NB4 (cell line): ENCODE data around the gene TCTN1.
A peak's percentile ranks its signal among the peaks of the same experiment; 100 is the strongest.
"Not testable (repeated sequence)": the region's sequence is repeated elsewhere in the genome, so short reads cannot be mapped to it uniquely, and the experiment has no call there.

Experiments
- CTCF ChIP-seq: IDR thresholded peaks from one replicate; pipeline ENCODE4 v1.5.1; 2012; ENCODE audit warnings: low read depth, low read length
- POLR2A ChIP-seq: IDR thresholded peaks from 2 replicates; pipeline ENCODE4 v1.6.1; 2011; ENCODE audit warnings: mild to moderate bottlenecking; ENCODE audit not compliant: insufficient read length; ENCODE audit errors: extremely low read depth
- TF ChIP-seq, protein P1 (sequence below): IDR thresholded peaks from 2 replicates; pipeline ENCODE4 v1.6.1; 2011; ENCODE audit warnings: low read depth, low read length

- peak; percentile 81 for TF ChIP-seq CTCF
- not testable (repeated sequence) for TF ChIP-seq POLR2A
- TF ChIP-seq, protein P1, sequence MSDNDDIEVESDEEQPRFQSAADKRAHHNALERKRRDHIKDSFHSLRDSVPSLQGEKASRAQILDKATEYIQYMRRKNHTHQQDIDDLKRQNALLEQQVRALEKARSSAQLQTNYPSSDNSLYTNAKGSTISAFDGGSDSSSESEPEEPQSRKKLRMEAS, result not testable (repeated sequence)
Measured at GRCh38 chr12:110602085-110602814, 11.7 kb upstream of the TCTN1 start.
